ENCODE measurements around the gene DIPK1A.

DIPK1A gene

DNA sequence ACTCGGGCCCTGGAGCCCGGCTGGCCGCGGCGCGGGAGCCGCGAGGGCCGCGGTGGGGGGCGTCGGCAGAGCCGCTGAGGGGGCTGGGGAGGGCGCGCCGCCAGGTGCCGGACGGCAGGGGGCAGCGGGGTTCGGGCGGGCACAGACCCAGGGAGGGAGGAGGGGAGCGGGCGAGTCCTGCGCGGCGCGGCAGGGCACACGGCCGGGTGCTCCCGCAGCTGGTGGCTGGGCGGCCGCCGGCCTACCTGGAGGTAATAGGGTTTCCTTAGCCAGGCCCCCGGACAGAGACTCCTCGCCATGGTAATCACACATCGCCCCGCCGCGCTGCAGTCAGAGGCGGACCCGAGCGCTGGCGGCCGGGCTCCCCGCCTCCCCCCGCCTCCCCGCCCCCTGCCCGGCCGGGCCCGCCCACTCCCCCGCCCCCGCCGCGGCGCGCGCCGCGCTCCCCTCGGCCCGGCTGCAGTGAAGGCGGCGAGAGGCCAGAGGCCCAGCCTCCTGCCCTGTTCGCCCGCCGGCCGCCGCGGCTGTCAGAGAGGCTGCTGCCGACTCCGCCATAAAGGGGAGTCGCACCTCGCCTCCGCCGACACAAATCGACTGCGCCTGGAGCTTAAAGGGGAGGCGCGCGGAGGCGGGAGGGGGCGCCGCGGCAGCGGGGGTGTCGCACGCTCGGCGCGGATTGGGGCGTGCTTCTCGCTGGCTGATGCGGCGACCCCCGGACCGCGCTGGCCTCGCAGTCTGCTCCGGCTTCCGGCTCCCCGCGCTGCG, at the start of gene DIPK1A:
DIPK1A (minus strand) TSS at position 332 of the 765 bp plus-strand sequence; CDS start at position 299, 33 bp downstream.
- TF ChIP-seq CTCF (conservative IDR thresholded peaks at IDR 0.05; ENCODE audit: low read depth), result no peak
- peak within 1 kb of the TSS; percentile 94 for H3K27ac ChIP-seq

GRCh38 chr1:93007941-93008577, 46.8 kb upstream of the DIPK1A start:
- no peak for TF ChIP-seq CTCF (conservative IDR thresholded peaks at IDR 0.05; ENCODE audit: low read depth)
- POLR2A ChIA-PET (ENCODE audit: low non-redundant PET), result no interaction called here
- no peak overlapping the region for H3K27ac ChIP-seq
- CTCF ChIA-PET, result interaction anchor here (1.3 to 1.5 kb wide), 2 partner anchors 14 to 40 kb away, joined by 3 to 5 read pairs; no protein-coding TSS in a partner anchor
- no peak for DNase-seq (ENCODE audit: low spot score)

More for the DNA sequence above, at the start of gene DIPK1A:
- ChIA-PET POLR2A (ENCODE audit: low non-redundant PET) (interaction anchor here (0.8 kb wide), 1 partner anchor 130 kb away, joined by 4 read pairs; the partner anchor contains the start of gene RPL5), CTCF (interaction anchor here (0.6 to 4.5 kb wide), 9 partner anchors 11 to 102 kb away, joined by 3 to 25 read pairs (median 6); no protein-coding TSS in a partner anchor)
- peak; percentile 67 for DNase-seq (ENCODE audit: low spot score)

DNA sequence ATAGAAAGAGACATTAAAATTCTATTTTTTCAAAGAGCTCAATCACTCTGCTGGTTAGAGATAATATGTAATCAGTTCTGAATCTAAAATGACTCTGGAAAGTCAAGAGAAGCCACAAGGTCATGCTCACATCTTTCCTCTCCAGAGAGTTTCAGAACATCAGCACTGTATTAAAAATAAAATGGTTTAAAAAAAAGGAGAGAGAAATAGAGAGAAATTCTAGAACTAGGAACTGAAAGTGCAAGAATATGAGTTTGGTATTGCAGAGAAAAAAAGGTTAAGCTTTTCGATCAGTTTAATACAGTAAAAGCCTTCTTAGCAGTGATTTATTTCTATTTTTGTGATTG, 44.0 kb upstream of the DIPK1A start:
- ChIA-PET POLR2A (ENCODE audit: low non-redundant PET) (no interaction called here), CTCF (no interaction called here)
- no peak for TF ChIP-seq CTCF (conservative IDR thresholded peaks at IDR 0.05; ENCODE audit: low read depth)
- DNase-seq (ENCODE audit: low spot score), result no peak
- H3K27ac ChIP-seq, result no peak overlapping the region

DNA sequence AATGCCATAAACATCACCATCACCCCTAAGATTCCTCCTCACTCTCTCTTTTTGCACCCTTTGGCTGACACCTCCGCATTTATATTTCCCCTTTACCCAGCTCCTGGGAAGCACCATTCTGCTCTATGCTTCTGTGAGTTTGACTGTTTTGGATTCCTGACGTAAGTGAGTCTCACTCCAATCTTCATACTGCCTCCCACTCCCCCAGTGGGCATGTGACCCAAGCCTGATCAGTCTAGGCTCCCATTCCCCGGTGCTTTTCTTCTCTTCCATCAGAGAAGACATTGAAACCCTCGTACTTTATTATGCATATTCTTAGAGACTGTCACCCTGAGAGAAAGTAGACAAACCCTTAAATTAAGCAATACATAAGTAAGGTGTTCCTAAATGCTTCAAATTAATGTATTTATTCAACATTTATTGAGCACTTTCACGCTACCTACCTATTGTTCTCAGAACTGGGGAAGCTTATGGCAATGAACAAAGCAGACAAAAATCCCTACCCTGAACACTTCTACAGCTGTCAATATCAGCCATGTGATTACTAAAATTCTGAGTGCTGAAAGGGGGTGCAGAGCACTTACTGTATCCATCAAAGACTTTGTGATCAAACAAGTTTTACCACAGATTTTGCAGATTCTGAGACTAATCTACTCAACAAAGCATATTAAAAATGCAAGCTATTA, 43.4 kb upstream of the DIPK1A start:
- no peak for DNase-seq (ENCODE audit: low spot score)
- CTCF ChIA-PET, result no interaction called here
- POLR2A ChIA-PET (ENCODE audit: low non-redundant PET), result no interaction called here
- no peak overlapping the region for H3K27ac ChIP-seq
- TF ChIP-seq CTCF (conservative IDR thresholded peaks at IDR 0.05; ENCODE audit: low read depth), result no peak

DNA sequence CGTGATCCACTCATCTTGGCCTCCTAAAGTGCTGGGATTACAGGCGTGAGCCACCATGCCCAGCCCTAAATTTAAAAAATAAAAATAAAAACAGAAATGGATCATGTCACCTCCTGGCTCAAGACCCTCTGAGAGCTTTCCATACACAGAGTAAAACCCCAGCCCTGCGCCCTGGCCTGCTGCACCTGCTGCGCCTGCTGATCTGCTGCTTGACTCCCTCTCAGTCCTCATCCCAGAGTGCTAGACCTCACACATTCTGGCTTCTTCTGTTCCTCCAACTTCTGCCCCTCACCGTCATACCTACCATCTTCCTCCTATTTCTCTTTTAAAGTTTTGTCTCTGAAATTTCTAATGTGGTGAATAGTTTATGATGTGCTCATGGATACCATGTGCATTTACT, 42.7 kb upstream of the DIPK1A start:
- CTCF ChIA-PET, result no interaction called here

More for the DNA sequence above, 42.7 kb upstream of the DIPK1A start:
- no peak overlapping the region for H3K27ac ChIP-seq
- POLR2A ChIA-PET (ENCODE audit: low non-redundant PET), result no interaction called here
- DNase-seq (ENCODE audit: low spot score), result no peak
- TF ChIP-seq CTCF (conservative IDR thresholded peaks at IDR 0.05; ENCODE audit: low read depth), result no peak
